BLaER1 (cell line): ENCODE data around the gene HIVEP2.

Experiments used
- H3K27ac ChIP-seq: shearing (Covaris generic); formaldehyde crosslinking; 2 replicates; pipeline ENCODE4 v1.8.1; 2022
- H3K27me3 ChIP-seq: shearing (Covaris generic); formaldehyde crosslinking; 2 replicates; pipeline ENCODE4 v1.8.1; 2022
- H3K36me3 ChIP-seq: shearing (Covaris generic); formaldehyde crosslinking; 2 replicates; pipeline ENCODE4 v1.8.1; 2022
- H3K4me1 ChIP-seq: shearing (Covaris generic); formaldehyde crosslinking; 2 replicates; pipeline ENCODE4 v1.8.1; 2022
- H3K4me2 ChIP-seq: shearing (Covaris generic); formaldehyde crosslinking; 2 replicates; pipeline ENCODE4 v1.8.1; 2022
- H3K4me3 ChIP-seq: shearing (Covaris generic); formaldehyde crosslinking; 2 replicates; pipeline ENCODE4 v1.8.1; 2022
- H3K9ac ChIP-seq: shearing (Covaris generic); formaldehyde crosslinking; 2 replicates; pipeline ENCODE4 v1.8.1; 2022
- H3K9me3 ChIP-seq: shearing (Covaris generic); formaldehyde crosslinking; 2 replicates; pipeline ENCODE4 v1.8.1; 2022
- H4K20me1 ChIP-seq: shearing (Covaris generic); formaldehyde crosslinking; 2 replicates; pipeline ENCODE4 v1.8.1; 2022
- Cebpa-rat ChIP-seq: shearing (Covaris generic); IDR thresholded peaks from 2 replicates; pipeline ENCODE4 v1.8.1; 2022

Gene HIVEP2

DNA sequence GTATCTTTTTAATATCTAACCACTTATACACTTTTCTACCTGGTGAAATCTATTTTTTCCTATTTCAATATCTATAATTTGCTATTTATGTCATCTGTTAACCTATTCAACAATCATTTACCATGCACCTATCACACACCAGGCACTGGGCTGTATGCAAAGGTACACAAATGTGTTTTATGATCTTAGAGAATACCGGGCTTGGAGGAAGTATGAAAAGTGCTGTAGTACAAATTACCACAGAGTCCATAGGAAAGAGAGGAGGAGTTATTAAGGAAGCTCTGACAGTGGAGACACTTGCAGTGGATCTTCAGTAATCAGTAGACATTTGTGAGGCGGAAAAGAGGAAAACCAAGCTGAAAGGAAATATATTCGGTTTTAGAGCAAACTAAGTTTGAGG, 96.0 kb downstream of the HIVEP2 start:
- Histone ChIP-seq H3K27me3 (no peaks in the 10 kb centered on the region), H3K9me3 (no peaks in the 10 kb centered on the region), H3K36me3 (0 out of 2 replicates have a peak, but pooled peaks cover 7% of the 10 kb centered on the region), H3K9ac (no peak overlapping the region), H4K20me1 (peaks cover 97% of the 10 kb centered on the region), H3K4me2 (peak overlapping the region; percentile 91; the same call in 1 of the 2 replicates), H3K27ac (no peak overlapping the region), H3K4me1 (peaks cover 60% of the 10 kb centered on the region), H3K4me3 (no peak overlapping the region)
- TF ChIP-seq Cebpa-rat = no peak

DNA sequence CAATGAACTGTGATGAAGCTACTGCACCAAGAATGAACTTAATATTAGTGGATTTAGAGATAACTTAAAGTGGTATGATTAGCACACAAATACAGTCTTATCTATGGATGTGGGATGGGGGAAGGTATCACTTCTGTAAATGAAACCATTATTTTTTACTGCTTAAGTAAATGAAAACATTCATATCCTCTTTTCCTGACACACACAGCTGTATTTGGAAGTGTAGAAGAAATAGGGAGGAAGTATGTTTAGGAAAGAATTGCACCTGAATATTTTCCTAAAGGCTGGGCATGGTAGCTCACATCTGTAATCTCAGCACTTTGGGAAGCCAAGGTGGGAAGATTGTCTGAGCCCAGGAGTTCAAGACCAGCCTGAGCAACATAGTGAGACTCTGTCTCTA, 96.8 kb downstream of the HIVEP2 start:
- Histone ChIP-seq H3K27me3 (no peaks in the 10 kb centered on the region), H3K9ac (no peak overlapping the region), H3K36me3 (no peaks in the 10 kb centered on the region), H3K4me1 (peaks cover 68% of the 10 kb centered on the region), H3K4me2 (peak overlapping the region; percentile 91), H4K20me1 (peaks cover 97% of the 10 kb centered on the region), H3K27ac (no peak overlapping the region), H3K4me3 (no peak overlapping the region), H3K9me3 (no peaks in the 10 kb centered on the region)
- TF ChIP-seq Cebpa-rat = no peak

DNA sequence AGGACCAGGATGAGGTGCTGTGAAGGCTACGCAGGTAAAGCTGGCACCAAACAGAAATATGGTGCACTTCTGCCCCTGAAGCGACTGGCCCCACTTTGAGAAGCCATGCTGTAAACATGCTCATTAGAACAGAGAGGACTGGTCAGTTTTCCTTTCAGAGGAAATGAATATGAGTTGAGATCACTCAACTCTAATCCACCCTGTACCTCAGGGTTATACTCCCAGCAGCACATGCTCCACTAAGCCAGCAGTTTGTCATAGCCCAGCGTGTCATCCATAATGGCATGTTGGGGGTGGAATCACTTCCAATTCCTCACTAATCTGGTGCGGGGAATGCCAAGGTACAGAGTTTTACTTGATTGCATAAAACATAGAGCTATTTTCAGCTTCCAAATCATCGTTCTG, 98.1 kb downstream of the HIVEP2 start:
- Histone ChIP-seq H3K4me3 (no peak overlapping the region), H3K4me1 (peaks cover 79% of the 10 kb centered on the region), H3K27ac (0 out of 2 replicates have a peak overlapping the region, but pooled peaks have one; percentile 55), H3K27me3 (no peaks in the 10 kb centered on the region), H4K20me1 (peaks cover 97% of the 10 kb centered on the region), H3K4me2 (peak overlapping the region; percentile 91), H3K36me3 (no peaks in the 10 kb centered on the region), H3K9ac (no peak overlapping the region), H3K9me3 (no peaks in the 10 kb centered on the region)
- TF ChIP-seq Cebpa-rat = no peak

- H3K9me3 ChIP-seq = no peaks in the 10 kb centered on the region
- peak overlapping the region; percentile 91 for H3K4me2 ChIP-seq
- H3K27ac ChIP-seq = peak overlapping the region; percentile 55; the same call in 1 of the 2 replicates
- peaks cover 79% of the 10 kb centered on the region for H3K4me1 ChIP-seq
- TF ChIP-seq Cebpa-rat = no peak
- no peaks in the 10 kb centered on the region for H3K27me3 ChIP-seq
- no peaks in the 10 kb centered on the region for H3K36me3 ChIP-seq
- no peak overlapping the region for H3K4me3 ChIP-seq
- H3K9ac ChIP-seq = peak overlapping the region; percentile 69; the same call in 1 of the 2 replicates
- peaks cover 95% of the 10 kb centered on the region for H4K20me1 ChIP-seq
Observed at GRCh38 chr6:142846459-142846831, 98.5 kb downstream of the HIVEP2 start.

- no peak for TF ChIP-seq Cebpa-rat
- Histone ChIP-seq H3K4me1 (peaks cover 79% of the 10 kb centered on the region), H3K9me3 (no peaks in the 10 kb centered on the region)
Observed at GRCh38 chr6:142845624-142846458, 99.1 kb downstream of the HIVEP2 start.

DNA sequence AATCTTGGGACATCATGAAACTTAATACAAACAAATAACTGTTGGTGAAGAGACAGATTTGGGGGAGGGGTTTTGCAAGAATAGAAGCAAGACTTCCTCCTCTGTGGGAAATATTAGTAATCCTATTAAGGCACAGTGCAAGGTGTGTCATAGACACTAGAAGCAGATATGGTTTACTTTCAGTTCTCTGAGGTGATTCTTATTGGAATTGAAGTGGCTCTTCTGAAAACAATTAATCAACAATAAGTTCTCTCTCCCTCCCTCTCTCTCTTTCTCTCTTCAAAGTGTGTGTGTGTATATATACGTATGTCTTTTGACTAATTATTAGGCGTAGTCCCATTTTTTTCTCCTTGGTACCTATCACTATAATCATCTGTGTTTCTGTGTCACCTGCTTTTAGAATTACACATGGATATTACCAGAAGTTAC, 99.8 kb downstream of the HIVEP2 start:
- Histone ChIP-seq H3K9me3 (no peaks in the 10 kb centered on the region), H3K4me3 (0 out of 2 replicates have a peak overlapping the region, but pooled peaks have one; percentile 52), H3K4me1 (peaks cover 79% of the 10 kb centered on the region), H3K27me3 (no peaks in the 10 kb centered on the region), H3K9ac (peak overlapping the region; percentile 69; the same call in 1 of the 2 replicates), H3K36me3 (no peaks in the 10 kb centered on the region), H4K20me1 (peaks cover 84% of the 10 kb centered on the region), H3K27ac (no peak overlapping the region), H3K4me2 (peak overlapping the region; percentile 91)
- no peak for TF ChIP-seq Cebpa-rat

More at GRCh38 chr6:142845624-142846458, 99.1 kb downstream of the HIVEP2 start:
- peaks cover 89% of the 10 kb centered on the region for H4K20me1 ChIP-seq
- H3K27ac ChIP-seq = peak overlapping the region; percentile 55
- H3K4me3 ChIP-seq = peak overlapping the region; percentile 52
- H3K4me2 ChIP-seq = peak overlapping the region; percentile 91
- no peaks in the 10 kb centered on the region for H3K36me3 ChIP-seq
- peak overlapping the region; percentile 69 for H3K9ac ChIP-seq
- H3K27me3 ChIP-seq = no peaks in the 10 kb centered on the region

- H3K4me3 ChIP-seq = no peak overlapping the region
- no peaks in the 10 kb centered on the region for H3K36me3 ChIP-seq
- peaks cover 80% of the 10 kb centered on the region for H3K4me1 ChIP-seq
- H3K27me3 ChIP-seq = no peaks in the 10 kb centered on the region
- peaks cover 85% of the 10 kb centered on the region for H4K20me1 ChIP-seq
- no peak for TF ChIP-seq Cebpa-rat
- H3K27ac ChIP-seq = no peak overlapping the region
- H3K9me3 ChIP-seq = no peaks in the 10 kb centered on the region
- no peak overlapping the region for H3K9ac ChIP-seq
- H3K4me2 ChIP-seq = peak overlapping the region; percentile 91
Observed at GRCh38 chr6:142844065-142844755, 100.8 kb downstream of the HIVEP2 start.

- Histone ChIP-seq H3K4me3 (no peak overlapping the region), H3K4me2 (peak overlapping the region; percentile 91), H3K9me3 (no peaks in the 10 kb centered on the region), H3K4me1 (peaks cover 71% of the 10 kb centered on the region), H3K27me3 (no peaks in the 10 kb centered on the region), H3K9ac (no peak overlapping the region), H3K36me3 (no peaks in the 10 kb centered on the region), H4K20me1 (peaks cover 85% of the 10 kb centered on the region), H3K27ac (no peak overlapping the region)
- TF ChIP-seq Cebpa-rat = no peak
Observed at GRCh38 chr6:142843361-142843760, 101.6 kb downstream of the HIVEP2 start.

DNA sequence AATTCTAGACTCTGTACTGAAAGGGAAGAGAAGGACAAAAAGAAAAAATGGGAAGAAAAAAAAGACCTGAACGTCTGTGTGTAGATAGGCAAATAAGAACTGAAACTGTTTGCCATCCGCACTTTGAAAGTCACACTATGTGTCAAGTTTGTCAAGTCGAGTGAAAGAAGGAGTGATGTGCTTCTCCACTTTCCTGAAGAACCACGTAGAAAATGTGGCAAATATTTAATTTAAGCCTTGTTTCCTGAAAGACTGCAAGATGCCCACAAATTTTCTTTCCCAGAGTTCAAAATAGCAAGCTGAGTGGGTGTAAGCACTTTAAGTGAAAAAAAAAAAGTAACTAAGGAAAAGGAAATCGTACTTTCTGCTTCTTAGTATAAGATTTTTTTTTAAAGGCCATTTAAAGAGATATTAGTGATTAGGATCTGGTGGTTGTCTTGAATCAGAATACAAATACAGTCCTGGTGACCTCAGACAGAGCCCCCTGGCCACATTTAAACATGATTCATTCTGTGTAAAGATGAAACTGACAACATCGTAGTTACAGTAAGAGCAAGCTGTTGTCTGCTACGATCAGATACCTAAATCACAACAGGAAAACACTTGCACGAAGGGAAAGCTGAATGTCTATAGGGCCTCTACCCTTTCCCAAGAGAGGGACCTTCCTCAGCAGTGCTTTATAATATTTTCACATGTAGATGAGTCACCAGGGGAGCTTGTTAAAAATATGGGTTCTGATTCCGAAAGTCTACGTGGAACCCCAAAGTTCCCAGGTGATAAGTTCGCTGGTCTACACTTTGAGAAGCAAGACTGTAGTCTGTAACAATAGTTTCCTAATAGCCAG, 102.3 kb downstream of the HIVEP2 start:
- Histone ChIP-seq H3K4me1 (peaks cover 64% of the 10 kb centered on the region), H4K20me1 (peaks cover 85% of the 10 kb centered on the region), H3K9ac (no peak overlapping the region), H3K27ac (peak overlapping the region; percentile 28; the same call in 1 of the 2 replicates), H3K27me3 (no peaks in the 10 kb centered on the region), H3K4me3 (no peak overlapping the region), H3K4me2 (peak overlapping the region; percentile 91), H3K36me3 (no peaks in the 10 kb centered on the region), H3K9me3 (no peaks in the 10 kb centered on the region)
- TF ChIP-seq Cebpa-rat = no peak
